HEK293 (cell line): Measurements from ENCODE around the gene MPV17L2.

Source experiments
- GLIS2 ChIP-seq: fragments of 450-650 bp; formaldehyde crosslinking; IDR thresholded peaks from 2 replicates; pipeline ENCODE4 v1.5.1; 2016; ENCODE audit warnings: missing biosample characterization, missing genetic modification characterization
- HOXC10 ChIP-seq: sonication (generic); formaldehyde crosslinking; IDR thresholded peaks from 2 replicates; pipeline ENCODE4 v1.8.1; 2023; ENCODE audit warnings: mild to moderate bottlenecking, missing genetic modification reagents
- KLF9 ChIP-seq: fragments of 450-650 bp; formaldehyde crosslinking; IDR thresholded peaks from 2 replicates; pipeline ENCODE4 v1.5.1; 2016; ENCODE audit warnings: missing biosample characterization, missing genetic modification characterization, low read depth
- PRDM4 ChIP-seq: fragments of 450-650 bp; formaldehyde crosslinking; IDR thresholded peaks from 2 replicates; pipeline ENCODE4 v1.5.1; 2017; ENCODE audit warnings: missing biosample characterization, missing genetic modification characterization
- REST ChIP-seq: fragments of 450-650 bp; formaldehyde crosslinking; IDR thresholded peaks from 2 replicates; pipeline ENCODE4 v1.5.1; 2016; ENCODE audit warnings: missing biosample characterization, missing genetic modification characterization
- ZFP41 ChIP-seq: fragments of 450-650 bp; formaldehyde crosslinking; IDR thresholded peaks from 2 replicates; pipeline ENCODE4 v1.5.1; 2016; ENCODE audit warnings: missing biosample characterization, missing genetic modification characterization, borderline replicate concordance
- ZIC2 ChIP-seq: fragments of 450-650 bp; formaldehyde crosslinking; IDR thresholded peaks from 2 replicates; pipeline ENCODE4 v1.5.1; 2016; ENCODE audit warnings: missing biosample characterization, missing genetic modification characterization
- ZNF157 ChIP-seq: fragments of 450-650 bp; formaldehyde crosslinking; IDR thresholded peaks from 2 replicates; pipeline ENCODE4 v1.5.1; 2016; ENCODE audit warnings: missing biosample characterization, missing genetic modification characterization
- ZNF175 ChIP-seq: fragments of 450-650 bp; formaldehyde crosslinking; IDR thresholded peaks from 2 replicates; pipeline ENCODE4 v1.5.1; 2016; ENCODE audit warnings: missing biosample characterization, missing genetic modification characterization
- ZNF239 ChIP-seq: fragments of 450-650 bp; formaldehyde crosslinking; IDR thresholded peaks from 2 replicates; pipeline ENCODE4 v1.5.1; 2016; ENCODE audit warnings: missing biosample characterization, missing genetic modification characterization
- ZNF248 ChIP-seq: fragments of 450-650 bp; formaldehyde crosslinking; IDR thresholded peaks from 2 replicates; pipeline ENCODE4 v1.5.1; 2017; ENCODE audit warnings: missing biosample characterization, missing genetic modification characterization
- ZNF266 ChIP-seq: fragments of 450-650 bp; formaldehyde crosslinking; IDR thresholded peaks from 2 replicates; pipeline ENCODE4 v1.5.1; 2016; ENCODE audit warnings: missing biosample characterization, missing genetic modification characterization, low read depth
- ZNF302 ChIP-seq: fragments of 450-650 bp; formaldehyde crosslinking; IDR thresholded peaks from 2 replicates; pipeline ENCODE4 v1.5.1; 2016; ENCODE audit warnings: missing biosample characterization, missing genetic modification characterization, low read depth
- ZNF324 ChIP-seq: fragments of 450-650 bp; formaldehyde crosslinking; IDR thresholded peaks from 2 replicates; pipeline ENCODE4 v1.5.1; 2016; ENCODE audit warnings: missing biosample characterization, missing genetic modification characterization
- ZNF398 ChIP-seq: fragments of 450-650 bp; formaldehyde crosslinking; IDR thresholded peaks from 2 replicates; pipeline ENCODE4 v1.5.1; 2017; ENCODE audit warnings: missing biosample characterization, missing genetic modification characterization
- ZNF416 ChIP-seq: fragments of 450-650 bp; formaldehyde crosslinking; IDR thresholded peaks from 2 replicates; pipeline ENCODE4 v1.5.1; 2016; ENCODE audit warnings: missing biosample characterization, missing genetic modification characterization
- ZNF423 ChIP-seq: fragments of 450-650 bp; formaldehyde crosslinking; IDR thresholded peaks from 2 replicates; pipeline ENCODE4 v1.5.1; 2016; ENCODE audit warnings: missing biosample characterization, missing genetic modification characterization
- ZNF514 ChIP-seq: fragments of 450-650 bp; formaldehyde crosslinking; IDR thresholded peaks from 2 replicates; pipeline ENCODE4 v1.5.1; 2016; ENCODE audit warnings: missing biosample characterization, missing genetic modification characterization
- ZNF529 ChIP-seq: fragments of 450-650 bp; formaldehyde crosslinking; IDR thresholded peaks from 2 replicates; pipeline ENCODE4 v1.5.1; 2017; ENCODE audit warnings: missing genetic modification characterization, missing biosample characterization; ENCODE audit not compliant: insufficient replicate concordance
- ZNF530 ChIP-seq: fragments of 450-650 bp; formaldehyde crosslinking; IDR thresholded peaks from 2 replicates; pipeline ENCODE4 v1.5.1; 2016; ENCODE audit warnings: low read depth, missing biosample characterization, missing genetic modification characterization
- ZNF558 ChIP-seq: fragments of 450-650 bp; formaldehyde crosslinking; IDR thresholded peaks from 2 replicates; pipeline ENCODE4 v1.5.1; 2016; ENCODE audit warnings: missing biosample characterization, missing genetic modification characterization
- ZNF560 ChIP-seq: fragments of 450-650 bp; formaldehyde crosslinking; IDR thresholded peaks from 2 replicates; pipeline ENCODE4 v1.5.1; 2017; ENCODE audit warnings: missing biosample characterization, missing genetic modification characterization, borderline replicate concordance
- ZNF660 ChIP-seq: fragments of 450-650 bp; IDR thresholded peaks from 2 replicates; pipeline ENCODE4 v1.5.1; 2018; ENCODE audit warnings: missing biosample characterization, mild to moderate bottlenecking, missing genetic modification characterization
- ZNF664 ChIP-seq: fragments of 450-650 bp; formaldehyde crosslinking; IDR thresholded peaks from 2 replicates; pipeline ENCODE4 v1.5.1; 2016; ENCODE audit warnings: missing biosample characterization, missing genetic modification characterization
- ZNF830 ChIP-seq: fragments of 450-650 bp; IDR thresholded peaks from 2 replicates; pipeline ENCODE4 v1.5.0; 2018; ENCODE audit warnings: missing biosample characterization, missing genetic modification characterization, low read depth, mild to moderate bottlenecking, moderate library complexity
- ZNF843 ChIP-seq: fragments of 450-650 bp; formaldehyde crosslinking; IDR thresholded peaks from 2 replicates; pipeline ENCODE4 v1.5.1; 2016; ENCODE audit warnings: missing biosample characterization, missing genetic modification characterization
- ZSCAN16 ChIP-seq: fragments of 450-650 bp; formaldehyde crosslinking; IDR thresholded peaks from 2 replicates; pipeline ENCODE4 v1.5.1; 2016; ENCODE audit warnings: missing biosample characterization, missing genetic modification characterization
- TF ChIP-seq, protein P1 (sequence below): fragments of 450-650 bp; formaldehyde crosslinking; IDR thresholded peaks from 2 replicates; pipeline ENCODE4 v1.5.1; 2017; ENCODE audit warnings: missing biosample characterization, missing genetic modification characterization
- TF ChIP-seq, protein P2 (sequence below): fragments of 450-650 bp; formaldehyde crosslinking; IDR thresholded peaks from 2 replicates; pipeline ENCODE4 v1.5.0; 2017; ENCODE audit warnings: missing biosample characterization, missing genetic modification characterization, borderline replicate concordance

The MPV17L2 gene

DNA sequence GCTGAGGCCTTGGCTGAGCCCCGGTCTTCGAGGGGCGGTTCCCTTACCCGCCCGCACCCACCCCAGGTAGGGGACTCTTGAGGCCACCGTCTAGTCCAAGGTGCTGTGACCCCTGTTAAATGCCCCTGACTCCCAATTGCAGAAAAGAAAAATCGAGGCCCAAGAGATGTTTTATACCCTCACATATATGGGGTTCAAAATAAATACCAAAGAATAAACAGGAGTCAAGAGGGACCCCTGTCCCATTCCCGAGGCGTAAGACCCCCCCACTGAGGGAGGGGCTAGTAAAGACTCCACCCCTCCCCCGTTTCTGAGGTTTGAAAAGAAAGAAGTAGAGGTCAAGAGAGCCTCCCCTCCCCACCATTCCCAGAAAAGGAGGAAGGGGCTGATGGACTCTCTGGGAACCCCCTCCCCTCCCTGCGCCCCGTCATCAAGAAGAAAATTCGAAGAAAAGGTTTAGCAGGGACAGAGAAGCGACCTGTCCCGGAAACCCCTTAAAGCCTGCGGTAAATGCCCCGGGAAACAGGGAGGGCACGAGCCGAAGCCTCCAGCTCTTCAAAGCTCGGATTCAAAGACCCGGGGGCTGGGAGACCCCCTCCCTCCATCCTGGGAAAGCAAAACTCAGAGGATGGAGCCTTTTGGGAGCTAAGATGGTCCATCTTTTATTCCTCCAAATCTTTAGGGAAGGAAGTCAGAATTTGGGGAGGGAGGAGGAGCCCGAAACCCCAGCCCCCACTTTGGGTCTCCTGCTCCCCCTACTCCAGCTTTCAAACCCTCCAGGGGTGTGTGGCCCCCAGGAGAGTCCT lies 11.6 kb downstream of the MPV17L2 start (continued):
- TF ChIP-seq ZNF423 (no peak), KLF9 (tag by site-specific recombination) (no peak), ZNF398 (tag by site-specific recombination) (peak; percentile 89), ZNF266 (tag by site-specific recombination) (no peak), ZNF560 (no peak), ZNF558 (tag by site-specific recombination) (no peak), ZNF514 (no peak), ZSCAN16 (tag by site-specific recombination) (no peak), ZNF830 (tag by site-specific recombination) (no peak), ZNF302 (tag by site-specific recombination) (no peak), ZNF239 (tag by site-specific recombination) (no peak), ZNF664 (tag by site-specific recombination) (no peak), HOXC10 (CRISPR knock-in tag) (no peak), GLIS2 (peak; percentile 49), ZNF324 (no peak), ZNF175 (tag by site-specific recombination) (no peak), ZFP41 (tag by site-specific recombination) (no peak), REST (tag by site-specific recombination) (no peak), ZNF416 (no peak), ZNF157 (tag by site-specific recombination) (no peak), ZNF530 (tag by site-specific recombination) (no peak), PRDM4 (tag by site-specific recombination) (no peak), ZNF843 (tag by site-specific recombination) (no peak), ZIC2 (tag by site-specific recombination) (no peak), ZNF248 (tag by site-specific recombination) (no peak), ZNF660 (tag by site-specific recombination) (0 out of 2 replicates have a peak, but pooled peaks have one; percentile 51), ZNF529 (tag by site-specific recombination) (no peak)
- TF ChIP-seq, protein P1, sequence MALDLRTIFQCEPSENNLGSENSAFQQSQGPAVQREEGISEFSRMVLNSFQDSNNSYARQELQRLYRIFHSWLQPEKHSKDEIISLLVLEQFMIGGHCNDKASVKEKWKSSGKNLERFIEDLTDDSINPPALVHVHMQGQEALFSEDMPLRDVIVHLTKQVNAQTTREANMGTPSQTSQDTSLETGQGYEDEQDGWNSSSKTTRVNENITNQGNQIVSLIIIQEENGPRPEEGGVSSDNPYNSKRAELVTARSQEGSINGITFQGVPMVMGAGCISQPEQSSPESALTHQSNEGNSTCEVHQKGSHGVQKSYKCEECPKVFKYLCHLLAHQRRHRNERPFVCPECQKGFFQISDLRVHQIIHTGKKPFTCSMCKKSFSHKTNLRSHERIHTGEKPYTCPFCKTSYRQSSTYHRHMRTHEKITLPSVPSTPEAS (tag by site-specific recombination) = no peak
- TF ChIP-seq, protein P2, sequence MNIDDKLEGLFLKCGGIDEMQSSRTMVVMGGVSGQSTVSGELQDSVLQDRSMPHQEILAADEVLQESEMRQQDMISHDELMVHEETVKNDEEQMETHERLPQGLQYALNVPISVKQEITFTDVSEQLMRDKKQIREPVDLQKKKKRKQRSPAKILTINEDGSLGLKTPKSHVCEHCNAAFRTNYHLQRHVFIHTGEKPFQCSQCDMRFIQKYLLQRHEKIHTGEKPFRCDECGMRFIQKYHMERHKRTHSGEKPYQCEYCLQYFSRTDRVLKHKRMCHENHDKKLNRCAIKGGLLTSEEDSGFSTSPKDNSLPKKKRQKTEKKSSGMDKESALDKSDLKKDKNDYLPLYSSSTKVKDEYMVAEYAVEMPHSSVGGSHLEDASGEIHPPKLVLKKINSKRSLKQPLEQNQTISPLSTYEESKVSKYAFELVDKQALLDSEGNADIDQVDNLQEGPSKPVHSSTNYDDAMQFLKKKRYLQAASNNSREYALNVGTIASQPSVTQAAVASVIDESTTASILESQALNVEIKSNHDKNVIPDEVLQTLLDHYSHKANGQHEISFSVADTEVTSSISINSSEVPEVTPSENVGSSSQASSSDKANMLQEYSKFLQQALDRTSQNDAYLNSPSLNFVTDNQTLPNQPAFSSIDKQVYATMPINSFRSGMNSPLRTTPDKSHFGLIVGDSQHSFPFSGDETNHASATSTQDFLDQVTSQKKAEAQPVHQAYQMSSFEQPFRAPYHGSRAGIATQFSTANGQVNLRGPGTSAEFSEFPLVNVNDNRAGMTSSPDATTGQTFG (tag by site-specific recombination) = no peak
